ENCODE data around the gene PRKCZ. TPM values are rescaled to one million over a fixed set of nuclear protein-coding genes. Genes with fewer than 3 reads are reported as not detected.

Gene PRKCZ
- total and polyA plus RNA-seq, 9 of the 15 experiments (the other 6 are each of a cell fraction or from before 2014, with no cell fraction given): 0.07 to 3.1 (median 1.3) TPM

GRCh38 chr1:2189459-2190425 lies 139.5 kb downstream of the PRKCZ start (continued):
- TF ChIP-seq, protein P1, sequence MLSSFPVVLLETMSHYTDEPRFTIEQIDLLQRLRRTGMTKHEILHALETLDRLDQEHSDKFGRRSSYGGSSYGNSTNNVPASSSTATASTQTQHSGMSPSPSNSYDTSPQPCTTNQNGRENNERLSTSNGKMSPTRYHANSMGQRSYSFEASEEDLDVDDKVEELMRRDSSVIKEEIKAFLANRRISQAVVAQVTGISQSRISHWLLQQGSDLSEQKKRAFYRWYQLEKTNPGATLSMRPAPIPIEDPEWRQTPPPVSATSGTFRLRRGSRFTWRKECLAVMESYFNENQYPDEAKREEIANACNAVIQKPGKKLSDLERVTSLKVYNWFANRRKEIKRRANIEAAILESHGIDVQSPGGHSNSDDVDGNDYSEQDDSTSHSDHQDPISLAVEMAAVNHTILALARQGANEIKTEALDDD (IDR thresholded peaks at IDR 0.05): no peak
- no peak for TF ChIP-seq PHF20 (IDR thresholded peaks at IDR 0.05; ENCODE audit: partially characterized antibody)
- no peak for TF ChIP-seq NR2C2 (CRISPR knock-in tag; IDR thresholded peaks at IDR 0.05)
- TF ChIP-seq NR2C2 (tag; IDR thresholded peaks at IDR 0.05): peak; percentile 43
- no peak for TF ChIP-seq MTA2 (IDR thresholded peaks at IDR 0.05; ENCODE audit: low read depth)
- TF ChIP-seq MEIS2 (IDR thresholded peaks at IDR 0.05; ENCODE audit: partially characterized antibody): peak; percentile 88
- 0 out of 2 replicates have a peak, but pooled peaks have one; percentile 9 for TF ChIP-seq TCF3 (CRISPR knock-in tag; IDR thresholded peaks at IDR 0.05)
- no peak for TF ChIP-seq BCL6 (CRISPR knock-in tag; IDR thresholded peaks at IDR 0.05)
- no peak for TF ChIP-seq NFE2 (IDR thresholded peaks at IDR 0.05; ENCODE audit: low read depth)
- peak; percentile 99 for TF ChIP-seq TAF9B (IDR thresholded peaks at IDR 0.05; ENCODE audit: partially characterized antibody)
- no peak for TF ChIP-seq ZNF184 (CRISPR knock-in tag; IDR thresholded peaks at IDR 0.05)
- no peak for TF ChIP-seq POLR3G (IDR thresholded peaks at IDR 0.05; ENCODE audit: extremely low read depth, insufficient read length, insufficient replicate concordance)
- no peak for TF ChIP-seq MCM3 (IDR thresholded peaks at IDR 0.05)
- TF ChIP-seq ZBTB8A (IDR thresholded peaks at IDR 0.05; ENCODE audit: partially characterized antibody): no peak
- no peak for TF ChIP-seq ELF1 (tag; IDR thresholded peaks at IDR 0.05)
- no peak for TF ChIP-seq KLF13 (tag; IDR thresholded peaks at IDR 0.05; ENCODE audit: borderline replicate concordance, low read depth)
- TF ChIP-seq FIP1L1 (IDR thresholded peaks at IDR 0.05; ENCODE audit: low read depth, low read length, poor library complexity, severe bottlenecking): no peak
- TF ChIP-seq, protein P2, sequence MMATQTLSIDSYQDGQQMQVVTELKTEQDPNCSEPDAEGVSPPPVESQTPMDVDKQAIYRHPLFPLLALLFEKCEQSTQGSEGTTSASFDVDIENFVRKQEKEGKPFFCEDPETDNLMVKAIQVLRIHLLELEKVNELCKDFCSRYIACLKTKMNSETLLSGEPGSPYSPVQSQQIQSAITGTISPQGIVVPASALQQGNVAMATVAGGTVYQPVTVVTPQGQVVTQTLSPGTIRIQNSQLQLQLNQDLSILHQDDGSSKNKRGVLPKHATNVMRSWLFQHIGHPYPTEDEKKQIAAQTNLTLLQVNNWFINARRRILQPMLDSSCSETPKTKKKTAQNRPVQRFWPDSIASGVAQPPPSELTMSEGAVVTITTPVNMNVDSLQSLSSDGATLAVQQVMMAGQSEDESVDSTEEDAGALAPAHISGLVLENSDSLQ (IDR thresholded peaks at IDR 0.05): peak; percentile 96
- no peak for TF ChIP-seq ZBTB5 (IDR thresholded peaks at IDR 0.05)
- no peak for TF ChIP-seq C11orf30 (IDR thresholded peaks at IDR 0.05; ENCODE audit: low read depth)
- no peak for TF ChIP-seq EWSR1 (IDR thresholded peaks at IDR 0.05; ENCODE audit: borderline replicate concordance, low read depth, partially characterized antibody)
- TF ChIP-seq, protein P3, sequence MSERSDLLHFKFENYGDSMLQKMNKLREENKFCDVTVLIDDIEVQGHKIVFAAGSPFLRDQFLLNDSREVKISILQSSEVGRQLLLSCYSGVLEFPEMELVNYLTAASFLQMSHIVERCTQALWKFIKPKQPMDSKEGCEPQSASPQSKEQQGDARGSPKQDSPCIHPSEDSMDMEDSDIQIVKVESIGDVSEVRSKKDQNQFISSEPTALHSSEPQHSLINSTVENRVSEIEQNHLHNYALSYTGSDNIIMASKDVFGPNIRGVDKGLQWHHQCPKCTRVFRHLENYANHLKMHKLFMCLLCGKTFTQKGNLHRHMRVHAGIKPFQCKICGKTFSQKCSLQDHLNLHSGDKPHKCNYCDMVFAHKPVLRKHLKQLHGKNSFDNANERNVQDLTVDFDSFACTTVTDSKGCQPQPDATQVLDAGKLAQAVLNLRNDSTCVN (CRISPR knock-in tag; IDR thresholded peaks at IDR 0.05): no peak
- TF ChIP-seq RBM15 (IDR thresholded peaks at IDR 0.05; ENCODE audit: insufficient read depth, low read length): no peak
- no peak for TF ChIP-seq ELF4 (CRISPR knock-in tag; IDR thresholded peaks at IDR 0.05)
- no peak for TF ChIP-seq IRF2 (CRISPR knock-in tag; IDR thresholded peaks at IDR 0.05)
